ENCODE results near the gene JMJD6.
A peak's percentile ranks its signal among the peaks of the same experiment; 100 is the strongest.
"Not testable (repeated sequence)": the region's sequence is repeated elsewhere in the genome, so short reads cannot be mapped to it uniquely, and the experiment has no call there.

Gene JMJD6

DNA sequence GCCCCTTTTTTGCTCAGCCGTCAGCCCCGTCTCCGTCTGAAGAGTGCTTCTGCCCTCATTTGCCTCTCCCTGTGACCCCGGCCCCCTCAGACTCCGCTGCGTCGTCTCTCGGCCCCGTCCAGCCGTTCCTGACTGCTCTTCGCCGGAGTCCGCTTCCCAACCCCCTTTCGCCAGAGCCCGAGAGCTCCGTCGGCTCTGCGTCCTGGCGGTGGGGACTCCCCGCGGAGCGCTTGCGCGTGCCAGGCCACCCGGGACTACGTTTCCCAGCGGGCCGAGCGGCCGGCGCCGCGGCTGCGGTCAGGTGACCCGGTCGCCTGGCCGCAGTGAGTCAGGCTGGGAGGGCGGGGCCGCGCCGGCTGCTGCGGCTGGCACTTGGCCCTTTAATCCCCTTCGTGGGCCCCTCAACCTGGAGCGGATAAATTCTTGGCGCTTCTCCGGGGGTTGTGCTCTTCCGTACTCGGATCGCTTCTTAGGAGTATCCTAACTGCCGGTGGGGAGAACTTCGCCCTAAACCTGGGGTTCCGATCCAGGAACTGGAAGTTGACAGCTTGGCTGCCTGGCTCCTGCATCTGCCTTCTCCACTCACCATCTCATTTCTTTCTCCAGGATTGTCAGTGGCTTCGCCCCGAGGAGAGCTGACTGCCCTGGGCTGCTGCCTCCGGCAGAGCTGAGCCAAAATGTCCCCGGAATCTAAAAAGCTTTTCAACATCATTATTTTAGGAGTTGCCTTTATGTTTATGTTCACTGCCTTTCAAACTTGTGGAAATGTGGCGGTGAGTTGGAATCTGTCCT is 11.5 kb upstream of the JMJD6 start, which contains the start of gene MFSD11:
Gene MFSD11 (plus strand): TSS at position 444 of the 792 bp plus-strand sequence. CDS start 234 bp downstream, at position 678.
- DNase-seq, result peak; percentile 75 to 96 (median 90)
- intact Hi-C loops (cut with DNase I), result loop anchor here (1.0 kb wide), 1 partner anchor 12 kb away; the partner anchor contains the start of genes JMJD6 and METTL23

DNA sequence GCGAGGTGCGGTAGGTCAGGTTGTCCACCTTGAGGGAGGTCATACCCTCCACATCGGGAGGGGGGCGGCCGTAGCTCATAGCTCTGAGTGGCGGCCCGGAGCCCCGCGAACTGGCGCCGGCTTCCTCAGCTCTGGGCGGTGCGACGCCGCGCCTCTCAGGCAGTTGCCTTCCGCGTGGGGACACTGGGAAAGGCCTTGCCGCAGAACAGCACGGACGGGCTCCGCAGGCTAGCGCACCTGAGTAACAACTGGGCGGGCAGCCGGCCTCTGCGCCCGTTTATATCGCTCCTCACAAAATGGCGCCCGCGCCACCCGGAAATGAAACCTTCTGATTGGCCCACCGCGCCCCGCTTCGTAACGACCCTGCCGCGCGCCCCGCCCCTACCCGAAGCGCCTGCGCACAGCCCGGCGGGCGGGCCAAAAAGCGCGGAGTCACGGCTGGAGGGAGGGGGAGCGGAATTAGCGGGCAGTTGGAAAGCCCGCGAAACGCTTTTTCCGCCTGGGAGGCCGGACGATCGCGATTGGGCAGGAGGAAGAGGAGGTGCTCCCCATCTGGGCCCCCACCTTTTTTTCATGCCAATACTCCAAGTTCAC is 10.8 kb upstream of the JMJD6 start, which contains the start of gene SRSF2:
Gene SRSF2 (minus strand): TSS at position 250 of the 594 bp plus-strand sequence. CDS start 171 bp downstream, at position 79.
- intact Hi-C loops (cut with DNase I), result loop anchor here (1.0 kb wide), 1 partner anchor 11 kb away; the partner anchor contains the start of genes JMJD6 and METTL23
- peak; percentile 96 to 99 (median 98) for DNase-seq

DNA sequence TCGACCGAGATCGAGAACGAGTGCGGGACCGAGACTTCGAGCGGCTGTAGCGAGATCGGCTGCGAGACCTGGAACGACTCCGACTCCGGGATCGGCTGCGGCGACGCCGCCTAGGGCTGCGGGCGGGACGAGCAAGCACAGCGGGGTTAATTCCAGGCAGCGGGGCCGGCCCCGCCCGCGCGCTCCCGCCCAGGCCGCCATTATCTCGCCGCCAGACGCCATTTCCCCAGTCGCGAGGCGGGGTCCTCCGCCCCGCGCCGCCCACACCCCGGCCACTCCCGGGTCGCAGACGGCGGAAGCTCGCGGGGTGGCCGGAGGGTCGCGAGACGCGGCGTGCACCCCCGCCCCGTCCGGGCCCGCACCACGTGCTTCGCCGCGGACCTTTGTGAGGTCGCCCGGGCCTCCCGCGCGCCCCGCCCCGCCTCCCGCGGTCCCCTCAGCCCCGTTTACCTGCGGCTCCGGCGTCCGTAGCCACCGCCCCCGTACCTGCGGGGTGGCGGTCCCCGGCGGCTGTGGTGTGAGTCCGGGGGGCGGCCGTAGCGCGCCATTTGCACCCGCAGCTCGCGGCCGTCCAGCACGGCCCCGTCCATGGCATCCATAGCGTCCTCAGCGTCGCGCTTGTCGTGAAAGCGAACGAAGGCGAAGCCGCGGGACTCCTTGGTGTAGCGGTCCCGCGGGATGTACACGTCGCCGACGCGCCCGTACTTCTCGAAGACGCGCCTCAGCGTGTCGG is 10.1 kb upstream of the JMJD6 start:
- DNase-seq, result peak; percentile 52 to 91 (median 80)
- intact Hi-C loops (cut with DNase I), result loop anchor here (1.0 kb wide), 1 partner anchor 10 kb away; the partner anchor contains the start of genes JMJD6 and METTL23

DNA sequence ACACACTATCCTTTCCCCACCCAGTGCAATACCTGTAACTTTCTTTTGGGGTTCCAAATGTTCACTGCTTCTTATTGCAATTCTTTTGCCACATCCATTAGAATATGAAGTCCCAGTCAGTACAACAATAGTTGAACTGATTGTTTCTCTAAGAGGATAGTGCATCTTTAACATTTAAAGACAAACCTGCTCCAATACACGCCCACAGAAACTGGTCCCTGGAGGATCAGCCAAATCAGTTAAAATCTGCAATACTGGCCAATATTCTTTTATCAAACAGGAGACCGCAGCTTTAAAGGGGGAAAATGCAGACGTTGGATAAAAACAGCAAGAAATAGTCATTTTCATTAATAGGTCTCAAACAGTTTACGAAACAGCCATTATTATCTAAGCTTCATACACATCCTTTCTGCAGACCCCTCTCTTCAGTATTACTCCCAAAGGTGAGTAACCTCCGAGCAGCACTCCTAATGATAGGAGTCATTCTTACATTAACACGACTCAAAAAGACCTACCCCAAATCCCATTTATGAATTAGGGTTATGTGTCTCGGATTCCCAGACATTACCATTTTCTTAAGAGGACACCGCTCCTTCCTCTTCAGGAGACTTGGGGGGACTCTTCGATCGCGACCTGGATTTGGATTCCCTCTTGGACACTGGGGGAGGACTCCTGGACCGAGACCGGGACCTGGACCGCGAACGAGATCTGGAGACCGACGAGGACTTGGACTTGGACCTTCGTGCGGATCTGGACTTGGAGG is 9.4 kb upstream of the JMJD6 start:
- intact Hi-C loops (cut with DNase I), result no loop called here
- no peak for DNase-seq

- no peak for DNase-seq
- intact Hi-C loops (cut with DNase I), result no loop called here
These were observed 8.6 kb upstream of the JMJD6 start for GRCh38 chr17:76735006-76735405.

- intact Hi-C loops (cut with DNase I), result no loop called here
- DNase-seq, result peak in 1 of 42 donors; percentile 46
These were observed 7.9 kb upstream of the JMJD6 start for GRCh38 chr17:76734080-76734840.

DNA sequence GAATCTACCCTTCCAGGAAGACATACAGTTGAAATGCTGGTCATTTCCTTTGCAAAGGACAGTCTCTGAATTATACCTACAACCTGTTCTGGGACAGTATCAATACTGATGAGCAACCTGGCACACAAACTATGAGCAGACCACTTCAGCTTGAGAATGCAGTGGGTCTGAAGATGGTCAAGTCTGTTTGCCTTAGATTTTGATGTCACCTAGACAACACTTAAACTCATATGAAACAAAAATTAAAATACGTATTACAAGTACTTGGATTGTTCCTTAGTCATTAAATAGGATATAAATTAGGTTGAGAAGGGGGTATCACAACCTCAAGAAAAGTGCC is 7.2 kb upstream of the JMJD6 start:
- DNase-seq, result no peak
- intact Hi-C loops (cut with DNase I), result no loop called here

DNA sequence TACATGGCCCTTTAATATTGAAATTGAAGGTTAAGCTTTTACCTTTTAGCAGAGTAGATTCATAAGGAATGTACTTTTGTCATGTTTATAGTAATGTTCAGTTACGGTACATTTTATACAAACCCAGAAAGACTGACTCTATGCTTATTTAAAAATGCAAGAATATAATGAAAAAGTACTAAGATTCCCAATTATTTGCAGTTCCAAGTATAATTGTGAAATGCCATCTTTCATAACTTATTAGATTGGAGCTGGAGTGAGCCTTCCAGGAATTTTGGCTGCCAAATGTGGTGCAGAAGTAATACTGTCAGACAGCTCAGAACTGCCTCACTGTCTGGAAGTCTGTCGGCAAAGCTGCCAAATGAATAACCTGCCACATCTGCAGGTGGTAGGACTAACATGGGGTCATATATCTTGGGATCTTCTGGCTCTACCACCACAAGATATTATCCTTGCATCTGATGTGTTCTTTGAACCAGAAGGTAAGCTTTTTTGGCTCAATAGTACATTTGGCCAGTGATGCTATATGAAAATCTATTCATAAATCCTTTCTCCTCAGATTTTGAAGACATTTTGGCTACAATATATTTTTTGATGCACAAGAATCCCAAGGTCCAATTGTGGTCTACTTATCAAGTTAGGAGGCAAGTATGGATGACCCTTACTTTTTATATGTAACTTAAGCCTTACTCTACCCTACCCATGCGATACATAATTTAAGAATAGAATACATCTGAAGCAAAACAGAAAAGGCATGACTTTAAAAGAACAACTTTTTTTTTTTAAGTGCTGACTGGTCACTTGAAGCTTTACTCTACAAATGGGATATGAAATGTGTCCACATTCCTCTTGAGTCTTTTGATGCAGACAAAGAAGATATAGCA is 6.6 kb upstream of the JMJD6 start:
- intact Hi-C loops (cut with DNase I), result no loop called here
- DNase-seq, result no peak

DNA sequence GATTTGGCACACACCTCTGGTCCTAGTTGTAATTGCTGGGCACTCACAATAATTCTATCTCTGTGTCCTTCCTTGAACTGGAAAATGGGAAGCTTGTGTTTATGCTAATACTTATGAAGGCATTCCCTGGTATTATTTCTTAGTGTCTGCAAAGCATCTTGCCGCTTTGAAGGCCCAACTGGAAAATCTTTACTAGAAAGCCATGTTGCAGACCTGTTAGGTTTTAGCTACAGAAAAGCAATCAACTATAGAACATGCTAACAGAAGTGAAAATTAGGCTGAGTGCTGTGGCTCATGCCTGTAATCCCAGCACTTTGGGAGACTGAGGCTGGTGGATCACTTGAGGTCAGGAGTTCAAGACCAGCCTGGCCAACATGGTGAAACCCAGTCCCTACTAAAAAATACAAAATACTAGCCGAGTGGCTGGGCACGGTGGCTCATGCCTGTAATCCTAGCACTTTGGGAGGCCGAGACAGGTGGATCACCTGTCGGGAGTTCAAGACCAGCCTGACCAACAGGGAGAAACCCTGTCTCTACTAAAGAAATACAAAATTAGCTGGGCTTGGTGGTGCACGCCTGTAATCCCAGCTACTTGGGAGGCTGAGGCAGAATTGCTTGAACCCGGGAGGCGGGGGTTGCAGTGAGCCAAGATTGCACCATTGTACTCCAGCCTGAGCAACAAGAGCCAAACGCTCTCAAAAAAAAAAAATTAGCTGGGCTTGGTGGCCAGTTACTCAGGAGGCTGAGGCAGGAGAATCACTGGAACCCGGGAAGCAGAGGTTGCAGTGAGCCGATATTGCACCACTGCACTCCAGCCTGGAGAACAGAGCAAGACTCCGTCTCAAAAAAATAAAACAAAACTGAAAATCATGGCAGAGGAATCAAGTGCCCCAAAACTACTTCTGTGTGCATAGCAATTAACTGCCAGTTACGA is 5.7 kb upstream of the JMJD6 start:
- DNase-seq; intact Hi-C loops (cut with DNase I): not testable (repeated sequence)

GRCh38 chr17:76727745-76728456 is 1.5 kb upstream of the JMJD6 start:
- DNase-seq, result no peak
- intact Hi-C loops (cut with DNase I), result loop anchor here (2.0 kb wide), 1 partner anchor 17 kb away; the partner anchor contains the start of gene MXRA7

DNA sequence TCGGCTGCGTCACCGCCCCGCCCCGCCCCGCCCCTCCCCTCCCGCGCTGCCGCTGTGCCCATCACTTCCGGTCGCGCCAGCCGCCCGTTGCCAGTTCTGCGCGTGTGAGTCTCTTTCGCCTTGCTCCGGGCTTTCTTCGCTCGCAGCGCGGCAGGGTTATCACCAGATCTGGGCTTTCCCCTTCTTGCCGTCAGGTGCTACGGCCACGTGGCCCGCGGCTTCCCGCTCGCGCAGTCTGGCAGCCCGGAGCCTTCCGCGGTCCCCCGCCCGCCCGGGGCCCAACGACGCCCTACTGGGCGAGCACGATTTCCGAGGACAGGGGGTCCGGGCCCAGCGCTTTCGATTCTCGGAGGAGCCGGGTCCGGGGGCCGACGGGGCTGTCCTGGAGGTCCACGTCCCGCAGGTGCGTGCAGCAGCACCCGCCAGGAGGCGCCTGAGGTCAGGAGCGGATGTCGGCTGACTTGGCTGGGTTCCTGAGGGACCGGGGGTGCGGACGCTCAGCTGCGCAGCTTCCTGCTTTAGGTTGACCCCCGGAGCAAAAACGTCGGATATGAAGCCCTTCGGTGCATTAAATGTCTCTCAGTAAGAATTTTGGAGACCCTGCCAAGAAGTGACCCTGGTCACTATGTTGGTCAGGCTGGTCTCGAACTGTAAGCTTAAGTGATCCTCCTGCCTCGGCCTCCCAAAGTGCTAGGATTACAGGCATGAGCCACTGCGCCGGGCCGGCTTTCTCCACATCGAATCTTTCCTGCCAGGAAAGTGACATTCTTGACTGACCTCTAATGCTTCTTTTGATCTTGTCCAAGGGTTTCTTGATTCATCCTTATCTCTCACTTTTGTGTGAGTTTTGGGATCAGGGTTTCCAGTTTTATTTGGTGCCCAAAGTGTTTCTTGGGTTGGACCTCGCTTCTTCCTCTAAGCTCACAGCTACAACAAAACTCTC is 641 bp upstream of the JMJD6 start, which contains the start of gene METTL23:
Gene METTL23 (plus strand): TSS at position 64 of the 943 bp plus-strand sequence. CDS start 2,872 bp downstream, outside the sequence.
- DNase-seq, result peak in 41 of 42 donors; percentile 51 to 85 (median 71)
- intact Hi-C loops (cut with DNase I), result loop anchor here (1.0 to 2.0 kb wide), 2 partner anchors 10 to 16 kb away; partner anchors contain the start of genes MXRA7 and SRSF2

GRCh38 chr17:76725580-76726230 is 701 bp downstream of the JMJD6 start:
- intact Hi-C loops (cut with DNase I), result loop anchor here (1.0 to 2.0 kb wide), 2 partner anchors 12 to 15 kb away; partner anchors contain the start of genes MXRA7 and SRSF2
- DNase-seq, result peak in 41 of 42 donors; percentile 45 to 85 (median 70)

GRCh38 chr17:76723812-76724211 is 2.6 kb downstream of the JMJD6 start:
- intact Hi-C loops (cut with DNase I), result no loop called here

More at GRCh38 chr17:76723812-76724211, 2.6 kb downstream of the JMJD6 start:
- DNase-seq, result no peak

Measured in head of caudate nucleus (tissue), 42 donors.